Diencephalon (tissue), 1 donor: ENCODE data around the gene SRGAP2. TPM values are rescaled to one million over a fixed set of nuclear protein-coding genes. Genes with fewer than 3 reads are reported as not detected.

ENCODE experiments used
- total RNA-seq: library from RNA; depleted of rRNA; stranded (reverse); fragments of >200 nt; gene quantifications from one replicate; pipeline ENCODE4 v1.2.3, GENCODE V29; 2014

Gene SRGAP2
- total RNA-seq, result 82.6 TPM

GRCh38 chr1:206203364-206204158, at the start of gene SRGAP2:
Gene SRGAP2 (plus strand): TSS chr1:206203541. CDS start chr1:206205971, 2,430 bp downstream.

GRCh38 chr1:206202789-206203363, 465 bp upstream of the SRGAP2 start, which contains the start of gene FAM72A:
Gene FAM72A (minus strand): TSS chr1:206202839. CDS start chr1:206202025, 814 bp downstream.

Other genes with a start within 250 kb of the SRGAP2 start
- 0.69 TPM for gene RAB7B, start 200.1 kb upstream of the SRGAP2 start, total RNA-seq
- not detected for gene CTSE, start 179.6 kb upstream of the SRGAP2 start, total RNA-seq
- gene RHEX, start 150.4 kb upstream of the SRGAP2 start, total RNA-seq, result not detected
- 0.23 TPM for gene AVPR1B, start 86.2 kb upstream of the SRGAP2 start, total RNA-seq
- gene FAM72A, start 702 bp upstream of the SRGAP2 start, total RNA-seq, result 3.0 TPM